IMR-90 (cell line): ENCODE results near the gene PARK7. TPM values are rescaled to one million over a fixed set of nuclear protein-coding genes. Genes with fewer than 3 reads are reported as not detected.
A peak's percentile ranks its signal among the peaks of the same experiment; 100 is the strongest.

ENCODE experiments used
- ATAC-seq: fragments of 200-7000 bp; cut with Tn5 transposase; 2 replicates; pipeline ENCODE4 v1.9.1; 2020; ENCODE audit warnings: low read depth, mild to moderate bottlenecking, moderate library complexity
- BruUV-seq: library from RNA; stranded (reverse); fragments of 400-500 nt; replicated peaks from 2 replicates; lab custom pipeline; 2021; lab: Mats Ljungman, UMichigan
- CTCF ChIA-PET: fragments of 300-600 bp; formaldehyde crosslinking; extraction: SDS; loops from one replicate; lab custom pipeline; 2021; ENCODE audit warnings: antibody characterized with exemption; lab: Yijun Ruan, JAX
- POLR2A ChIA-PET: fragments of 300-600 bp; sonication (Branson Sonifier 250); formaldehyde crosslinking; loops from one replicate; lab custom pipeline; 2022; ENCODE audit warnings: antibody characterized with exemption; ENCODE audit not compliant: unreplicated experiment; lab: Charles Lee
- DNase-seq: peaks from one replicate; pipeline ENCODE4 v3.0.0; 2013
- H2AFZ ChIP-seq: replicated peaks from 2 replicates; pipeline ENCODE3; 2013; ENCODE audit warnings: low read length, mild to moderate bottlenecking; ENCODE audit not compliant: poor library complexity
- H2AK5ac ChIP-seq: 2 replicates; pipeline ENCODE4 v1.6.1; 2013; ENCODE audit warnings: low read depth, low read length, inconsistent platforms
- H2AK9ac ChIP-seq: replicated peaks from 2 replicates; pipeline ENCODE3; 2013; ENCODE audit warnings: mild to moderate bottlenecking, low read depth, low read length, moderate library complexity; ENCODE audit not compliant: poor library complexity
- H2BK120ac ChIP-seq: 2 replicates; pipeline ENCODE4 v1.6.1; 2013; ENCODE audit warnings: low read depth, low read length, inconsistent platforms
- H2BK15ac ChIP-seq: 3 replicates; pipeline ENCODE4 v1.6.1; 2013; ENCODE audit warnings: low read depth, low read length, inconsistent platforms
- H2BK20ac ChIP-seq: 2 replicates; pipeline ENCODE4 v1.6.1; 2013; ENCODE audit warnings: low read depth, mild to moderate bottlenecking, inconsistent platforms, low read length, moderate library complexity
- H2BK5ac ChIP-seq: 2 replicates; pipeline ENCODE4 v1.6.1; 2013; ENCODE audit warnings: mild to moderate bottlenecking, low read depth, low read length, inconsistent platforms; ENCODE audit not compliant: poor library complexity, severe bottlenecking
- H3K14ac ChIP-seq: replicated peaks from 2 replicates; pipeline ENCODE4 v1.6.1; 2013; ENCODE audit warnings: low read depth, low read length, inconsistent platforms
- H3K18ac ChIP-seq: 2 replicates; pipeline ENCODE4 v1.6.1; 2013; ENCODE audit warnings: low read depth, low read length, control low read depth
- H3K23ac ChIP-seq: 2 replicates; pipeline ENCODE4 v1.6.1; 2013; ENCODE audit warnings: low read depth, low read length, inconsistent platforms
- H3K27ac ChIP-seq: 2 replicates; pipeline ENCODE4 v1.5.1; 2013; ENCODE audit warnings: mild to moderate bottlenecking, control low read depth, low read length; ENCODE audit not compliant: insufficient read depth
- H3K27me3 ChIP-seq: 2 replicates; pipeline ENCODE4 v1.6.1; 2013; ENCODE audit warnings: low read length; ENCODE audit not compliant: control insufficient read depth, insufficient read depth
- H3K36me3 ChIP-seq: 2 replicates; pipeline ENCODE4 v1.6.1; 2013; ENCODE audit warnings: low read length, mixed read lengths; ENCODE audit not compliant: control insufficient read depth, insufficient read depth
- H3K4ac ChIP-seq: 2 replicates; pipeline ENCODE4 v1.6.1; 2013; ENCODE audit warnings: low read depth, low read length, inconsistent platforms
- H3K4me1 ChIP-seq: 2 replicates; pipeline ENCODE4 v1.6.1; 2013; ENCODE audit warnings: low read length, mixed read lengths; ENCODE audit not compliant: control insufficient read depth, insufficient read depth
- H3K4me2 ChIP-seq: 2 replicates; pipeline ENCODE4 v1.6.1; 2013; ENCODE audit warnings: low read depth, mild to moderate bottlenecking, control low read depth, low read length, moderate library complexity
- H3K4me3 ChIP-seq: 2 replicates; pipeline ENCODE4 v1.5.1; 2013; ENCODE audit warnings: low read depth, mild to moderate bottlenecking, control low read depth, low read length, moderate library complexity; ENCODE audit not compliant: insufficient read depth
- H3K56ac ChIP-seq: 2 replicates; pipeline ENCODE4 v1.6.1; 2013; ENCODE audit warnings: low read length, inconsistent platforms; ENCODE audit not compliant: insufficient read depth; ENCODE audit errors: extremely low read depth
- H3K79me1 ChIP-seq, 2 experiments: 2 replicates each; pipeline ENCODE4 v1.6.1; 2013; ENCODE audit warnings: low read length in 2 of 2, inconsistent platforms in 1 of 2, low read depth in 1 of 2
- H3K9ac ChIP-seq: 2 replicates; pipeline ENCODE4 v1.6.1; 2013; ENCODE audit warnings: low read depth, low read length, control low read depth
- H3K9me1 ChIP-seq: 2 replicates; pipeline ENCODE4 v1.6.1; 2013; ENCODE audit warnings: low read length, inconsistent platforms; ENCODE audit not compliant: insufficient read depth
- H3K9me3 ChIP-seq: 2 replicates; pipeline ENCODE4 v1.6.1; 2013; ENCODE audit warnings: low read length; ENCODE audit not compliant: control insufficient read depth, insufficient read depth
- H4K20me1 ChIP-seq: 2 replicates; pipeline ENCODE4 v1.6.1; 2013; ENCODE audit warnings: low read length, inconsistent platforms; ENCODE audit not compliant: insufficient read depth
- H4K5ac ChIP-seq: 2 replicates; pipeline ENCODE4 v1.6.1; 2013; ENCODE audit warnings: mild to moderate bottlenecking, low read depth, low read length, control low read depth
- H4K8ac ChIP-seq, 2 experiments: 2 replicates each; pipeline ENCODE4 v1.6.1; 2013; ENCODE audit warnings: low read depth in 2 of 2, low read length in 2 of 2, control low read depth in 1 of 2, inconsistent platforms in 1 of 2
- H4K91ac ChIP-seq: 2 replicates; pipeline ENCODE4 v1.6.1; 2013; ENCODE audit warnings: low read depth, low read length, inconsistent platforms; ENCODE audit not compliant: insufficient read depth
- BHLHE40 ChIP-seq: fragments of 150-350 bp; IDR thresholded peaks from 2 replicates; pipeline ENCODE4 v1.6.1; 2016; ENCODE audit warnings: mild to moderate bottlenecking, low read depth, low read length
- CEBPB ChIP-seq: IDR thresholded peaks from 2 replicates; pipeline ENCODE4 v1.6.1; 2012; ENCODE audit warnings: low read depth, low read length, improper control_type of control experiment
- FOS ChIP-seq: fragments of 150-350 bp; IDR thresholded peaks from 2 replicates; pipeline ENCODE4 v1.6.1; 2016; ENCODE audit warnings: low read depth, low read length
- MAFK ChIP-seq: IDR thresholded peaks from 2 replicates; pipeline ENCODE4 v1.6.1; 2012; ENCODE audit warnings: low read depth, low read length, improper control_type of control experiment
- MAZ ChIP-seq: IDR thresholded peaks from 2 replicates; pipeline ENCODE4 v1.6.1; 2012; ENCODE audit warnings: low read depth, mild to moderate bottlenecking, low read length, improper control_type of control experiment, moderate library complexity, borderline replicate concordance
- MXI1 ChIP-seq: IDR thresholded peaks from 2 replicates; pipeline ENCODE4 v1.6.1; 2012; ENCODE audit warnings: low read depth, mild to moderate bottlenecking, low read length, moderate library complexity, borderline replicate concordance
- NFE2L2 ChIP-seq: fragments of 150-350 bp; IDR thresholded peaks from 2 replicates; pipeline ENCODE4 v1.6.1; 2016; ENCODE audit warnings: low read depth, mild to moderate bottlenecking, low read length
- RAD21 ChIP-seq: IDR thresholded peaks from 2 replicates; pipeline ENCODE4 v1.6.1; 2012; ENCODE audit warnings: low read length, improper control_type of control experiment
- RFX5 ChIP-seq: IDR thresholded peaks from 2 replicates; pipeline ENCODE4 v1.8.0; 2012; ENCODE audit warnings: low read depth, mild to moderate bottlenecking, low read length, moderate library complexity
- SMC3 ChIP-seq: fragments of 150-350 bp; IDR thresholded peaks from 2 replicates; pipeline ENCODE4 v1.6.1; 2016; ENCODE audit warnings: low read depth, mild to moderate bottlenecking, antibody characterized with exemption, low read length, moderate library complexity
- WGBS, 2 experiments: methylation state at CpG; one replicate each; pipeline versions ENCODE4 v1.1.5 to v1.1.7; 2013; ENCODE audit warnings: missing lambda C conversion rate in 2 of 2; ENCODE audit not compliant: insufficient read length in 1 of 2; ENCODE audit errors: extremely low coverage in 2 of 2; 5-methylcytosine and 5-hydroxymethylcytosine counted together
- dilution Hi-C: fragments of 300-500 bp; cut with HindIII; formaldehyde crosslinking; loops from one replicate; pipeline ENCODE4 v1.14.3; 2018; ENCODE audit warnings: low sequenced_read_pairs; ENCODE audit not compliant: unreplicated experiment
- in situ Hi-C: fragments of 300-500 bp; cut with MboI; formaldehyde crosslinking; loops from 3 replicates; pipeline ENCODE4 v1.14.3; 2019; ENCODE audit warnings: low sequenced_read_pairs, inconsistent platforms, mixed read lengths
- intact Hi-C: fragments of 100-400 bp; cut with micrococcal nuclease; formaldehyde crosslinking; loops from 2 replicates; pipeline ENCODE4 v1.10.0; 2022
- polyA plus RNA-seq, 3 experiments: library from polyadenylated mRNA; depleted of rRNA; stranded (reverse); fragments of >200 nt; gene quantifications; 2 replicates each; pipeline ENCODE4 v1.2.3, GENCODE V29; 2012; ENCODE audit warnings: low replicate concordance in 1 of 3
- total RNA-seq: library from RNA; depleted of rRNA; stranded (reverse); fragments of >200 nt; gene quantifications from 2 replicates; pipeline ENCODE4 v1.2.3, GENCODE V29; 2012
- TF ChIP-seq, protein P1 (sequence below): conservative IDR thresholded peaks from 2 replicates; pipeline ENCODE4 v1.5.1; 2012; ENCODE audit warnings: mild to moderate bottlenecking, low read depth, low read length, improper control_type of control experiment
- TF ChIP-seq, protein P2 (sequence below): fragments of 150-350 bp; IDR thresholded peaks from 2 replicates; pipeline ENCODE4 v1.6.1; 2017; ENCODE audit warnings: mild to moderate bottlenecking, antibody characterized with exemption, low read length, low read depth
- TF ChIP-seq, protein P3 (sequence below): fragments of 150-350 bp; IDR thresholded peaks from 2 replicates; pipeline ENCODE4 v1.6.1; 2016; ENCODE audit warnings: low read depth, mild to moderate bottlenecking, low read length, moderate library complexity, borderline replicate concordance

PARK7 gene
- total and polyA plus RNA-seq, 2 of the 4 experiments (the other 2 are of a cell fraction): 207 to 357 TPM

DNA sequence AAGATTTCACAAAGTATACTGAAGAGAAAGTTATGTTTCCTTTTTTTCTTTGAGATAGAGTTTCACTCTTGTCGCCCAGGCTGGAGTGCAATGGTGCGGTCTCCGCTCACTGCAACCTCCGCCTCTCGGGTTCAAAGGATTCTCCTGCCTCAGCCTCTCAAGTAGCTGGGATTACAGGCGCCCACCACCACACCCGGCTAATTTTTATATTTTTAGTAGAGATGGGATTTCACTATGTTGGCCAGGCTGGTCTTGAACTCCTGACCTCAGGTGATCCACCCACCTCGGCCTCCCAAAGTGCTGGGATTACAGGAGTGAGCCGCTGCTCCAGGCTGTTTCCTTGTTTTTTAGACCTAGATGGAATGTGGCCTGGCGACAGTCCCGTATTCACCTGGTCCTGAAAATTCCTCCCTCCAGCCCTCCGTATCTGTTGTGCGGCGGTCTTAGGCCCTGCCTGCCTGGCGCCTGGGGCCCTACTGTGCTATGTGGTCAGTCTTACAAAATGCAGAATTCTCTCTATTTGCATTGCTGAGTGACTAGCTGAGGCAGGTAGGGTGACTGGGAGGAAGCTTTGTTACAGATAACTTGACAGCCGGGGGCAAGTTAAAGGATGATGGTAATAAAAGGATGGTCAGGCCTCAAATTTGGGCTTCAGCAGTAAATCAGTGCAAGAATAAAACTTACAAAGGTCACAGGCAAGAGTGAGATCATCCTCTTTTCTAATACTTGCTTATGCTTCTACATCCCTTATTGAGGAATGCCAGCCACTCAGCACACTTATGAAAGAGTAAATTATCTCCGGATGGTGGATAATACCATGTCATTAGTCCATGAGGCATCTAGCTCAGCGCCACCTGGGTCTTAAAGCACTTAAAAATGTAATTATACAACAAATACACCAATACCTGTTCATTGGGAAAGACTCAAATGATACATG lies 30.3 kb downstream of the PARK7 start:
- CTCF ChIA-PET: no interaction called here

More for the DNA sequence above, 30.3 kb downstream of the PARK7 start:
- Histone ChIP-seq H3K4me3 (no peak overlapping the region), H3K14ac (no peak overlapping the region), H3K9me1 (peaks cover 4% of the 10 kb centered on the region), H4K91ac (peak overlapping the region; percentile 41; the same call in 1 of the 2 replicates), H4K20me1 (no peaks in the 10 kb centered on the region), H3K4ac (no peak overlapping the region), H4K8ac (no peak overlapping the region), H3K4me2 (no peak overlapping the region), H4K5ac (peak overlapping the region; percentile 5; the same call in 1 of the 2 replicates), H3K27ac (peak overlapping the region; percentile 33; the same call in 1 of the 2 replicates), H3K56ac (no peak overlapping the region), H2BK20ac (no peak overlapping the region), H2AK9ac (no peak overlapping the region), H2BK15ac (no peak overlapping the region), H2AK5ac (peak overlapping the region; percentile 21; the same call in 1 of the 2 replicates), H3K27me3 (no peaks in the 10 kb centered on the region), H3K4me1 (peaks cover 9% of the 10 kb centered on the region), H2BK5ac (peak overlapping the region; percentile 13), H3K36me3 (peaks cover 2% of the 10 kb centered on the region), H3K9ac (no peak overlapping the region), H3K79me1 (peaks cover 0 to 8% of the 10 kb centered on the region in 2 experiments; a peak in 2 of 4 replicates), H2AFZ (no peak overlapping the region), H3K9me3 (no peaks in the 10 kb centered on the region), H3K23ac (no peak overlapping the region), H3K18ac (no peak overlapping the region; the same call in 1 of the 2 replicates), H2BK120ac (no peak overlapping the region)
- in situ Hi-C loops: loop anchor here (25.0 kb wide), 3 partner anchors 571 to 871 kb away; no protein-coding TSS in a partner anchor
- TF ChIP-seq BHLHE40 (no peak), SMC3 (no peak), MAFK (no peak), RFX5 (no peak), FOS (no peak), MAZ (no peak), MXI1 (no peak), NFE2L2 (no peak), CEBPB (no peak), RAD21 (no peak)
- TF ChIP-seq, protein P1, sequence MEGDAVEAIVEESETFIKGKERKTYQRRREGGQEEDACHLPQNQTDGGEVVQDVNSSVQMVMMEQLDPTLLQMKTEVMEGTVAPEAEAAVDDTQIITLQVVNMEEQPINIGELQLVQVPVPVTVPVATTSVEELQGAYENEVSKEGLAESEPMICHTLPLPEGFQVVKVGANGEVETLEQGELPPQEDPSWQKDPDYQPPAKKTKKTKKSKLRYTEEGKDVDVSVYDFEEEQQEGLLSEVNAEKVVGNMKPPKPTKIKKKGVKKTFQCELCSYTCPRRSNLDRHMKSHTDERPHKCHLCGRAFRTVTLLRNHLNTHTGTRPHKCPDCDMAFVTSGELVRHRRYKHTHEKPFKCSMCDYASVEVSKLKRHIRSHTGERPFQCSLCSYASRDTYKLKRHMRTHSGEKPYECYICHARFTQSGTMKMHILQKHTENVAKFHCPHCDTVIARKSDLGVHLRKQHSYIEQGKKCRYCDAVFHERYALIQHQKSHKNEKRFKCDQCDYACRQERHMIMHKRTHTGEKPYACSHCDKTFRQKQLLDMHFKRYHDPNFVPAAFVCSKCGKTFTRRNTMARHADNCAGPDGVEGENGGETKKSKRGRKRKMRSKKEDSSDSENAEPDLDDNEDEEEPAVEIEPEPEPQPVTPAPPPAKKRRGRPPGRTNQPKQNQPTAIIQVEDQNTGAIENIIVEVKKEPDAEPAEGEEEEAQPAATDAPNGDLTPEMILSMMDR: no peak
- TF ChIP-seq, protein P2, sequence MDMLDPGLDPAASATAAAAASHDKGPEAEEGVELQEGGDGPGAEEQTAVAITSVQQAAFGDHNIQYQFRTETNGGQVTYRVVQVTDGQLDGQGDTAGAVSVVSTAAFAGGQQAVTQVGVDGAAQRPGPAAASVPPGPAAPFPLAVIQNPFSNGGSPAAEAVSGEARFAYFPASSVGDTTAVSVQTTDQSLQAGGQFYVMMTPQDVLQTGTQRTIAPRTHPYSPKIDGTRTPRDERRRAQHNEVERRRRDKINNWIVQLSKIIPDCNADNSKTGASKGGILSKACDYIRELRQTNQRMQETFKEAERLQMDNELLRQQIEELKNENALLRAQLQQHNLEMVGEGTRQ: no peak
- TF ChIP-seq, protein P3, sequence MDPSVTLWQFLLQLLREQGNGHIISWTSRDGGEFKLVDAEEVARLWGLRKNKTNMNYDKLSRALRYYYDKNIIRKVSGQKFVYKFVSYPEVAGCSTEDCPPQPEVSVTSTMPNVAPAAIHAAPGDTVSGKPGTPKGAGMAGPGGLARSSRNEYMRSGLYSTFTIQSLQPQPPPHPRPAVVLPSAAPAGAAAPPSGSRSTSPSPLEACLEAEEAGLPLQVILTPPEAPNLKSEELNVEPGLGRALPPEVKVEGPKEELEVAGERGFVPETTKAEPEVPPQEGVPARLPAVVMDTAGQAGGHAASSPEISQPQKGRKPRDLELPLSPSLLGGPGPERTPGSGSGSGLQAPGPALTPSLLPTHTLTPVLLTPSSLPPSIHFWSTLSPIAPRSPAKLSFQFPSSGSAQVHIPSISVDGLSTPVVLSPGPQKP: no peak
- ATAC-seq (peak; percentile 50; the same call in 1 of the 2 replicates), DNase-seq (peak; percentile 40)
- dilution Hi-C loops: no loop called here
- no TSS peak for BruUV-seq
- WGBS, 2 experiments: 90% methylated on average over 2 of the region's 18 CpGs; no CpG with 5 or more reads in 1 of the 2 experiments
- POLR2A ChIA-PET: no interaction called here
- intact Hi-C loops: no loop called here
